MCF 10A (cell line): Measurements from ENCODE around the gene PSMC5. TPM values are rescaled to one million over a fixed set of nuclear protein-coding genes. Genes with fewer than 3 reads are reported as not detected.
A peak's percentile ranks its signal among the peaks of the same experiment; 100 is the strongest.
"Not testable (repeated sequence)": the region's sequence is repeated elsewhere in the genome, so short reads cannot be mapped to it uniquely, and the experiment has no call there.

ENCODE experiments used
- BruUV-seq: library from RNA; stranded (reverse); fragments of 400-500 nt; replicated peaks from 2 replicates; lab custom pipeline; 2021; lab: Mats Ljungman, UMichigan
- CTCF ChIA-PET: fragments of 300-600 bp; sonication (Branson Sonifier 250); formaldehyde crosslinking; extraction: SDS; loops from one replicate; lab custom pipeline; 2021; ENCODE audit warnings: antibody characterized with exemption, inconsistent platforms; lab: Yijun Ruan, JAX
- POLR2A ChIA-PET: fragments of 300-600, 350-650 bp; sonication (Branson Sonifier 250); formaldehyde crosslinking; extraction: SDS; loops from one replicate; lab custom pipeline; 2020; ENCODE audit warnings: antibody characterized with exemption, inconsistent platforms; lab: Yijun Ruan, JAX
- DNase-seq: peaks from one replicate; pipeline ENCODE4 v3.0.0-alpha.2; 2018; ENCODE audit not compliant: unreplicated experiment
- H3K27ac Mint-ChIP-seq: one replicate; pipeline ENCODE4 v1.8.0; 2022; ENCODE audit warnings: mild to moderate bottlenecking, low read depth, mixed read lengths; ENCODE audit not compliant: unreplicated experiment
- H3K27me3 Mint-ChIP-seq: one replicate; pipeline ENCODE4 v1.8.0; 2022; ENCODE audit warnings: mixed read lengths; ENCODE audit not compliant: insufficient read depth, unreplicated experiment
- H3K36me3 Mint-ChIP-seq: one replicate; pipeline ENCODE4 v1.8.0; 2022; ENCODE audit warnings: mild to moderate bottlenecking, moderate library complexity, mixed read lengths; ENCODE audit not compliant: insufficient read depth, unreplicated experiment
- H3K4me1 Mint-ChIP-seq: one replicate; pipeline ENCODE4 v1.8.0; 2022; ENCODE audit warnings: mixed read lengths; ENCODE audit not compliant: insufficient read depth, unreplicated experiment
- H3K4me3 Mint-ChIP-seq: one replicate; pipeline ENCODE4 v1.8.0; 2022; ENCODE audit warnings: mild to moderate bottlenecking, moderate library complexity, mixed read lengths; ENCODE audit not compliant: unreplicated experiment
- H3K9me3 Mint-ChIP-seq: one replicate; pipeline ENCODE4 v1.8.0; 2022; ENCODE audit warnings: mixed read lengths; ENCODE audit not compliant: unreplicated experiment
- CTCF ChIP-seq: fragments of 200-600 bp; IDR thresholded peaks from one replicate; pipeline ENCODE4 v1.8.0; 2022; ENCODE audit warnings: antibody characterized with exemption, mild to moderate bottlenecking; ENCODE audit not compliant: unreplicated experiment
- intact Hi-C: fragments of 100-400 bp; cut with micrococcal nuclease; formaldehyde crosslinking; loops from 2 replicates; pipeline ENCODE4 v1.14.1; 2022
- total RNA-seq: library from RNA; stranded (reverse); gene quantifications from 2 replicates; pipeline ENCODE4 v1.2.3, GENCODE V29; 2022

Gene PSMC5
- total RNA-seq, 1 experiment from 2014 or later: 148 TPM

DNA sequence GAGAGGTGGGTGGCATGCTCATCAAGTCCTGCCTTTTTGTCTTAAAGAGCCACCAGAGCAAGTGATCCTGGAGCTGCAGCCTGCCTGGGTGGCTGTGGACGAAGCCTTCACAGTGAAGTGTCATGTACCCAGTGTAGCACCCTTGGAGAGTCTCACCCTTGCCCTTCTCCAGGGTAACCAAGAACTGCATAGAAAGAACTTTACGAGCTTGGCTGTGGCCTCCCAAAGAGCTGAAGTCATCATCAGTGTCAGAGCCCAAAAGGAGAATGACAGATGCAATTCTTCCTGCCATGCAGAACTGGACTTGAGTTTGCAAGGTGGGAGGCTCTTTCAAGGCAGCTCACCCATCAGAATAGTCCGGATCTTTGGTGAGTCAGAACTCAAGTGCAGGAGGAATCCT, 32.0 kb downstream of the PSMC5 start:
- Mint-ChIP-seq H3K9me3 (no peaks in the 10 kb centered on the region), H3K27ac (no peak overlapping the region), H3K27me3 (peaks cover 40% of the 10 kb centered on the region), H3K36me3 (no peaks in the 10 kb centered on the region), H3K4me3 (no peak overlapping the region), H3K4me1 (no peaks in the 10 kb centered on the region)
- ChIA-PET CTCF (interaction anchor here (1.0 to 1.7 kb wide), 2 partner anchors 16 to 21 kb away, joined by 3 to 4 read pairs; no protein-coding TSS in a partner anchor), POLR2A (no interaction called here)
- intact Hi-C loops: no loop called here
- TF ChIP-seq CTCF: no peak
- BruUV-seq: no TSS peak
- no peak for DNase-seq

DNA sequence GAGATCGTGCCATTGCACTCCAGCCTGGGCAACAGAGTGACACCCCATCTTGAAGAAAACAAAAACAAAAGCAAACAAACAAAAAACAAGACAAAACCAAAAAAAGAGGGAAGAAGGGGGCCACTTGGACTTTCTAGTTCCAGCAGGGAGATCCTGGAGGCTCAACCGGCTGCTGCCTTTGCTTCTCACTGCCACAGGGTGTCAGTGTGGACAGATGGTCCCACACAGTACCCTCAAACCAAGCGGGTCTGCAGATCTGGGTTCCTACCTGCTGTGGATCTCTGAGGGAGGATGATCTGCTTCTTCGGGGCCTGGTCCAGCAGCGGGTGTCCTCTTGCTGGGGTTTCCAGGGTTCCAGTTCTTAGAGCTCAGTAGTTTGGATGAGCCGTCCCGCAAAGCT, 39.4 kb downstream of the PSMC5 start:
- DNase-seq, POLR2A ChIA-PET, BruUV-seq, H3K27me3 Mint-ChIP-seq, H3K27ac Mint-ChIP-seq, H3K4me3 Mint-ChIP-seq, intact Hi-C loops, H3K9me3 Mint-ChIP-seq, H3K4me1 Mint-ChIP-seq, H3K36me3 Mint-ChIP-seq: not testable (repeated sequence)
- CTCF ChIA-PET: interaction anchor here (0.6 to 2.6 kb wide), 15 partner anchors 10 to 870 kb away, joined by 3 to 15 read pairs (median 4); no protein-coding TSS in a partner anchor

GRCh38 chr17:63869491-63870291, 42.5 kb downstream of the PSMC5 start:
- H3K27ac Mint-ChIP-seq, H3K4me1 Mint-ChIP-seq, intact Hi-C loops, H3K4me3 Mint-ChIP-seq, CTCF ChIA-PET, H3K27me3 Mint-ChIP-seq, POLR2A ChIA-PET, H3K9me3 Mint-ChIP-seq, DNase-seq, H3K36me3 Mint-ChIP-seq, BruUV-seq: not testable (repeated sequence)
- peak; percentile 15 for TF ChIP-seq CTCF

GRCh38 chr17:63870292-63870665, 43.0 kb downstream of the PSMC5 start:
- CTCF ChIA-PET, intact Hi-C loops, H3K27ac Mint-ChIP-seq, POLR2A ChIA-PET, BruUV-seq, DNase-seq, H3K27me3 Mint-ChIP-seq, H3K36me3 Mint-ChIP-seq, H3K4me1 Mint-ChIP-seq, H3K9me3 Mint-ChIP-seq, H3K4me3 Mint-ChIP-seq: not testable (repeated sequence)

- H3K27ac Mint-ChIP-seq, POLR2A ChIA-PET, H3K4me1 Mint-ChIP-seq, H3K9me3 Mint-ChIP-seq, intact Hi-C loops, H3K4me3 Mint-ChIP-seq, CTCF ChIA-PET, DNase-seq, H3K36me3 Mint-ChIP-seq, BruUV-seq: not testable (repeated sequence)
- peaks cover 14% of the 10 kb centered on the region for H3K27me3 Mint-ChIP-seq
These were observed 44.6 kb downstream of the PSMC5 start for GRCh38 chr17:63871646-63872365.

DNA sequence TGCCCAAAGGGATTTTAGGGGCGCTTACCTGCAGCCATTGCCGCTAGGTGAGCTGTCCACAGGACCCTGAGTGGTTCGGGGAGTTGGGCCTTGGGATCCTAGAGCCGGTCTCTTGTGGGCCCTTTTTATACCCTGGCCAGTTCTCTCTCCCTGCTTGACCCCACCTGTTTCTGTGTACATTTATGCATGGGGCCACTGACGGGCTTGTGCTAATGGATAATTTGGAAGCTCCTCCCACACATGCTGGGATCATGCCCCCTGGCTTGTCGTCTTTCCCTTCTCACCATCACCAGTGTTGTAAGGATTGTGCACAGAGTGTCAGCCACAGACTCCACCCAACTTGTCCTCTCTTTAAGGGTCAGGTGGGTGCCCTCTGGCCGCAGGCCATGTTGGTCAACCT, 46.3 kb downstream of the PSMC5 start, which contains the start of gene CSH2:
Gene CSH2 (minus strand): TSS at position 101 of the 400 bp plus-strand sequence. CDS start 63 bp downstream, at position 38.
- DNase-seq, H3K36me3 Mint-ChIP-seq, intact Hi-C loops, H3K4me3 Mint-ChIP-seq, H3K4me1 Mint-ChIP-seq, H3K9me3 Mint-ChIP-seq, POLR2A ChIA-PET, H3K27ac Mint-ChIP-seq, CTCF ChIA-PET, BruUV-seq: not testable (repeated sequence)
- H3K27me3 Mint-ChIP-seq: peaks cover 26% of the 10 kb centered on the region

- intact Hi-C loops, CTCF ChIA-PET, H3K27ac Mint-ChIP-seq, H3K9me3 Mint-ChIP-seq, H3K36me3 Mint-ChIP-seq, H3K4me3 Mint-ChIP-seq, H3K4me1 Mint-ChIP-seq, BruUV-seq, POLR2A ChIA-PET, DNase-seq: not testable (repeated sequence)
- H3K27me3 Mint-ChIP-seq: peaks cover 32% of the 10 kb centered on the region
These were observed 46.9 kb downstream of the PSMC5 start for GRCh38 chr17:63874061-63874626.
